ENCODE results near the gene TBX3.

The TBX3 gene

GRCh38 chr12:114695305-114695592 is 11.3 kb upstream of the TBX3 start:
- DNase-seq: no peak

GRCh38 chr12:114694436-114695304 is 10.7 kb upstream of the TBX3 start:
- no peak for DNase-seq

GRCh38 chr12:114693532-114693931 is 9.6 kb upstream of the TBX3 start:
- no peak for DNase-seq

- DNase-seq: no peak
Observed at GRCh38 chr12:114693059-114693531, 9.1 kb upstream of the TBX3 start.

- no peak for DNase-seq
Observed at GRCh38 chr12:114692186-114693058, 8.4 kb upstream of the TBX3 start.

GRCh38 chr12:114691763-114692185 is 7.8 kb upstream of the TBX3 start:
- DNase-seq: no peak

GRCh38 chr12:114691196-114691595 is 7.2 kb upstream of the TBX3 start:
- DNase-seq: no peak

- no peak for DNase-seq
Observed at GRCh38 chr12:114690267-114691135, 6.5 kb upstream of the TBX3 start.

- DNase-seq: no peak
Observed at GRCh38 chr12:114689075-114689994, 5.4 kb upstream of the TBX3 start.

GRCh38 chr12:114688256-114688845 is 4.4 kb upstream of the TBX3 start:
- DNase-seq: no peak

GRCh38 chr12:114687802-114688201 is 3.8 kb upstream of the TBX3 start:
- no peak for DNase-seq

GRCh38 chr12:114686773-114687500 is 3.0 kb upstream of the TBX3 start:
- no peak for DNase-seq

- DNase-seq: no peak
Observed at GRCh38 chr12:114686426-114686772, 2.4 kb upstream of the TBX3 start.

GRCh38 chr12:114685869-114686268 is 1.9 kb upstream of the TBX3 start:
- no peak for DNase-seq

GRCh38 chr12:114685320-114685781 is 1.4 kb upstream of the TBX3 start:
- no peak for DNase-seq

GRCh38 chr12:114684870-114685273 is 897 bp upstream of the TBX3 start:
- peak; percentile 58 for DNase-seq

GRCh38 chr12:114683709-114684097 is 272 bp downstream of the TBX3 start:
- DNase-seq: no peak

GRCh38 chr12:114682785-114683708 is 928 bp downstream of the TBX3 start:
- DNase-seq: peak; percentile 6

- DNase-seq: no peak
Observed at GRCh38 chr12:114682106-114682784, 1.7 kb downstream of the TBX3 start.
